ENCODE results near the gene RLBP1.

GRCh38 chr15:89161666-89162065, 59.7 kb downstream of the RLBP1 start:
- TF ChIP-seq ATF3 (CRISPR knock-in tag; conservative IDR thresholded peaks at IDR 0.05) (no peak), CTCF (IDR thresholded peaks at IDR 0.05) (no peak), JUN (CRISPR knock-in tag; IDR thresholded peaks at IDR 0.05) (no peak), MYBL2 (CRISPR knock-in tag; IDR thresholded peaks at IDR 0.05) (no peak), USF1 (CRISPR knock-in tag; IDR thresholded peaks at IDR 0.05) (no peak)
